ENCODE data around the gene IQCE.
A peak's percentile ranks its signal among the peaks of the same experiment; 100 is the strongest.

IQCE gene

GRCh38 chr7:2520761-2521290 is 38.0 kb upstream of the IQCE start:
- H3K27ac ChIP-seq = peak overlapping the region; percentile 100
- DNase-seq (ENCODE audit: low spot score) = no peak
- POLR2A ChIA-PET (ENCODE audit: low non-redundant PET) = interaction anchor here (0.6 kb wide), 1 partner anchor 311 kb away, joined by 3 read pairs; no protein-coding TSS in a partner anchor
- no peak for TF ChIP-seq CTCF (conservative IDR thresholded peaks at IDR 0.05; ENCODE audit: low read depth)
- CTCF ChIA-PET = interaction anchor here (0.6 to 0.7 kb wide), 2 partner anchors 25 to 1007 kb away, joined by 3 to 5 read pairs; no protein-coding TSS in a partner anchor

DNA sequence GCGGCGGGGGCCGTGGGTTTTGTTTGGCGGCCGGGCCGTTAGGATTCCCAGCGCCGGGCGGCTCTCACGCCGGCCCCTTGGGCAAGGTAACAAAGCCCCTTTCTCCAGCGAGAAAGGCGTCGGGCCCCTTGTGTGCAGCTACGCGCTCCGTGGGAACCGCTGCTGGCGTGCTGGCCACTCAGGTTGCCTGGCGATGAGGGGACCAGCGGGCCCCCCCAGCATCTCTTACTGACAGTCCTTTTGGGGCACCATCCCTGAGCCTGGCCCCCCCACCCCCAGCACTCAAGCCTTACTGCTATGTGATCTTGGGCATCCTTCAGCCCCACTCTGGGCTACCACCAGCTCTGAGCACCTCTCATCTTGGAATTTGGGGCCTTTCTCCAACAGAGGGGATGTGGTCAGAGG is 37.4 kb upstream of the IQCE start:
- no peak for TF ChIP-seq CTCF (conservative IDR thresholded peaks at IDR 0.05; ENCODE audit: low read depth)
- CTCF ChIA-PET = no interaction called here
- no peak for DNase-seq (ENCODE audit: low spot score)
- POLR2A ChIA-PET (ENCODE audit: low non-redundant PET) = interaction anchor here (0.6 kb wide), 1 partner anchor 311 kb away, joined by 3 read pairs; no protein-coding TSS in a partner anchor
- H3K27ac ChIP-seq = peak overlapping the region; percentile 100

DNA sequence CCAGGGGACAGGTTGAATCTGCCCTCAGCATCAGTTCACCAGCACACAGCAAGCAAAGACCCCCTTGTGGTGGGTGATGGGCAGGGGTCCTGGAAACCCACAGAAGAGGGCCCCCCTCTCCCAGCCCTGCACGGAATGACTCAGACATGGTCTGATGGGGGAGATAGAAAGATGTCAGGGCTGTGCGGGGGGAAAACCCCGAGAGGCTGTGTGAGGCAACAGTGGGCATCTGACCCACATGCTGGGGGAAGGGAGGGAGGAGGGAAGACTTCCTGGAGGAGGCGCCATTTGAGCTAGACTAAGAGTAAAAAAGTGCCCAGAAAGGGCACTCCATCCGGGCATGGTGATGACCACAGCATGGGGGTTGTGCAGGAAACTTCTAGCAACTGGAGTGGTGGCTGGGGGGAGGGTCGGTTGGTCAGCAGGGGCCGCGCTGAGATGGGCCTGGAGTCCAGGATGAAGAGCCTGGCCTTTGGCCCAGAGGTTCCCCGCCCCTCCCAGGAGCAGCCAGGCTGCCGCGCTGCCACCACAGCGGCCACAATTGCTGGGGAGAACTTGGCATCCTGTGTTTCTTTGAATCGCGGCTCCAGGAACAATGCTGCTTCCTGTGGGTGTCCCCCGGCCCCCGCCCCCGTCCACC is 36.7 kb upstream of the IQCE start:
- DNase-seq (ENCODE audit: low spot score) = no peak
- peak overlapping the region; percentile 100 for H3K27ac ChIP-seq
- CTCF ChIA-PET = no interaction called here
- TF ChIP-seq CTCF (conservative IDR thresholded peaks at IDR 0.05; ENCODE audit: low read depth) = no peak
- POLR2A ChIA-PET (ENCODE audit: low non-redundant PET) = no interaction called here

- ChIA-PET CTCF (interaction anchor here (0.6 to 0.8 kb wide), 2 partner anchors 33 to 43 kb away, joined by 3 to 6 read pairs; partner anchors contain the start of gene BRAT1), POLR2A (ENCODE audit: low non-redundant PET) (no interaction called here)
- DNase-seq (ENCODE audit: low spot score) = peak; percentile 89
- peak overlapping the region; percentile 100 for H3K27ac ChIP-seq
- TF ChIP-seq CTCF (conservative IDR thresholded peaks at IDR 0.05; ENCODE audit: low read depth) = no peak
Observed at GRCh38 chr7:2522780-2523433, 35.9 kb upstream of the IQCE start.

GRCh38 chr7:2523461-2523936 is 35.3 kb upstream of the IQCE start:
- DNase-seq (ENCODE audit: low spot score) = peak; percentile 82
- CTCF ChIA-PET = interaction anchor here (0.6 to 0.8 kb wide), 2 partner anchors 32 to 43 kb away, joined by 3 to 6 read pairs; partner anchors contain the start of gene BRAT1
- peak overlapping the region; percentile 100 for H3K27ac ChIP-seq
- TF ChIP-seq CTCF (conservative IDR thresholded peaks at IDR 0.05; ENCODE audit: low read depth) = no peak
- POLR2A ChIA-PET (ENCODE audit: low non-redundant PET) = no interaction called here

DNA sequence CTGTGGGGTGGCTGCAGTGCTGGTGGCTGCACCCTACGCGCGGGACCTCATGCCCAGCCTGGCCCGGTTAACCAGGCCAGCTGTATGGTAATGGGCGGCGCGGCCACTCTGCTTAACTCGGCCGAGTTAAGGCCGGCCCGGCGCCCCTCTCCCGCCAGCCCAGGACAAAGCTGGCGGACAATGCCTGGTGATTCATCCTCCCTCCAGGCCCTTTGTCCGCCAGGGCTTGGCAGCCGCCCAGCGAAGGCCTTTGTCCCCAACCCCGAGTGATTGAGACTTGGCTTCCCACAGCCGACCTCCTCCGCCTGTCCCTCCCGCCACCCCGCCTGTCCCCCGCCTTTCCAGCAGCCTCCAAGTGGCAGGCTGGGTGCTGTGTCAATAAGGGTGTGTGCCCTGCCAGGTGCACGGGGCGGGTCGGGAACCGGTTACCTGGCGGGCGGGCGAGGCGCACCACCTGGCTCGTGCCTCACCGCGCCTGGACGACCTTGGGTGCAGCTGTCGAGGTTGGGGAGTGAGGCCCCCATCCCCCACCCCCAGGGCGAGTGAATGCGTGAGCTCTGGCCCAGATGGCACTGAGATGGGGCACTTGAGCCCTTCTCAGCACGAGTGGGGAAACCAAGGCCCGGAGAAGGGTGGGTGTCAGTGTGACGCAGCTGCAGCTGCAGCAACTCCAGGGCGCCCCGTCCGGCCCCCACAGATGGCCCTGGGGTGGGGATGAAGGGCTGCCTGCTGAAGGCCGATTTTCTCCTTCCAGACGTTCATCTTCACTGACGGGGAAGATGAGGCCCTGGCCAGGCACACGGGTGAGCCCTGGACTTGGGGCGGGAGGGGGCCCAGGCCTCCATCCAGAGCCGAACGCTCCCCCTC is 34.6 kb upstream of the IQCE start:
- ChIA-PET POLR2A (ENCODE audit: low non-redundant PET) (no interaction called here), CTCF (interaction anchor here (0.7 to 0.8 kb wide), 2 partner anchors 32 to 918 kb away, joined by 3 read pairs; partner anchors contain the start of gene BRAT1)
- no peak for TF ChIP-seq CTCF (conservative IDR thresholded peaks at IDR 0.05; ENCODE audit: low read depth)
- peak; percentile 66 for DNase-seq (ENCODE audit: low spot score)
- peak overlapping the region; percentile 100 for H3K27ac ChIP-seq
